Liver (tissue), 9 donors: ENCODE data around the gene PLXNB1. TPM values are rescaled to one million over a fixed set of nuclear protein-coding genes. Genes with fewer than 3 reads are reported as not detected.
"Not testable (repeated sequence)": the region's sequence is repeated elsewhere in the genome, so short reads cannot be mapped to it uniquely, and the experiment has no call there.

Source experiments
- DNase-seq: peaks from one replicate; pipeline ENCODE4 v3.0.0-alpha.2; 2017; ENCODE audit warnings: low spot score
- H3K27ac ChIP-seq, 2 donors: one replicate each; pipeline ENCODE4 v1.7.0; 2013; ENCODE audit warnings: inconsistent platforms in 2 of 2, low read length in 2 of 2, control low read depth in 1 of 2, low read depth in 1 of 2, mild to moderate bottlenecking in 1 of 2
- H3K27me3 ChIP-seq, 4 donors: one replicate each; pipeline versions ENCODE4 v1.6.1 to v1.7.0; 2013; ENCODE audit warnings: low read length in 3 of 4, inconsistent platforms in 1 of 4, mild to moderate bottlenecking in 1 of 4, moderate library complexity in 1 of 4; ENCODE audit not compliant: control insufficient read depth in 4 of 4, insufficient read depth in 4 of 4
- H3K36me3 ChIP-seq, 4 donors: one replicate each; pipeline versions ENCODE4 v1.6.1 to v1.7.0; 2013; ENCODE audit warnings: low read length in 3 of 4, mild to moderate bottlenecking in 3 of 4, low read depth in 1 of 4, moderate library complexity in 1 of 4; ENCODE audit not compliant: control insufficient read depth in 4 of 4, insufficient read depth in 3 of 4
- H3K4me1 ChIP-seq, 4 donors: one replicate each; pipeline versions ENCODE4 v1.6.1 to v1.7.0; 2013; ENCODE audit warnings: low read length in 3 of 4, mild to moderate bottlenecking in 3 of 4, moderate library complexity in 1 of 4; ENCODE audit not compliant: control insufficient read depth in 4 of 4, insufficient read depth in 4 of 4
- H3K4me3 ChIP-seq, 3 donors: one replicate each; pipeline versions ENCODE4 v1.6.1 to v1.7.0; 2013; ENCODE audit warnings: low read length in 3 of 3, control low read depth in 1 of 3, low read depth in 1 of 3, mild to moderate bottlenecking in 1 of 3
- H3K9ac ChIP-seq, 2 donors: one replicate each; pipeline ENCODE4 v1.7.0; 2013; ENCODE audit warnings: low read length in 2 of 2, mild to moderate bottlenecking in 2 of 2, moderate library complexity in 2 of 2, control low read depth in 1 of 2, low read depth in 1 of 2
- H3K9me3 ChIP-seq, 4 donors: one replicate each; pipeline versions ENCODE4 v1.6.1 to v1.7.0; 2013; ENCODE audit warnings: low read length in 3 of 4; ENCODE audit not compliant: control insufficient read depth in 4 of 4
- EGR1 ChIP-seq, 2 donors: IDR thresholded peaks; 2 replicates each; pipeline ENCODE4 v1.6.1; 2016 to 2018; ENCODE audit warnings: antibody characterized with exemption in 2 of 2, low read depth in 2 of 2
- FOXA1 ChIP-seq: IDR thresholded peaks from 2 replicates; pipeline ENCODE4 v1.6.1; 2016; ENCODE audit warnings: antibody characterized with exemption
- FOXA2 ChIP-seq: IDR thresholded peaks from 2 replicates; pipeline ENCODE4 v1.6.1; 2016; ENCODE audit warnings: antibody characterized with exemption
- GABPA ChIP-seq, 2 donors: IDR thresholded peaks in 1 of 2; conservative IDR thresholded peaks in 1 of 2; 2 replicates each; pipeline ENCODE4 v1.6.1; 2016; ENCODE audit warnings: antibody characterized with exemption in 2 of 2, mild to moderate bottlenecking in 1 of 2, moderate library complexity in 1 of 2
- HNF4A ChIP-seq, 2 donors: conservative IDR thresholded peaks; 2 replicates each; pipeline ENCODE4 v1.6.1; 2016; ENCODE audit warnings: antibody characterized with exemption in 2 of 2, mild to moderate bottlenecking in 2 of 2
- HNF4G ChIP-seq: IDR thresholded peaks from 2 replicates; pipeline ENCODE4 v1.6.1; 2016; ENCODE audit warnings: antibody characterized with exemption
- JUND ChIP-seq, 2 donors: IDR thresholded peaks; 2 replicates each; pipeline ENCODE4 v1.6.1; 2016; ENCODE audit warnings: antibody characterized with exemption in 2 of 2
- NR2F2 ChIP-seq: IDR thresholded peaks from 2 replicates; pipeline ENCODE4 v1.6.1; 2016; ENCODE audit warnings: antibody characterized with exemption
- RAD21 ChIP-seq, 2 donors: IDR thresholded peaks; 2 replicates each; pipeline ENCODE4 v1.6.1; 2016; ENCODE audit warnings: antibody characterized with exemption in 2 of 2, mild to moderate bottlenecking in 2 of 2
- RXRA ChIP-seq, 2 donors: IDR thresholded peaks; 2 replicates each; pipeline ENCODE4 v1.6.1; 2017 to 2018; ENCODE audit warnings: antibody characterized with exemption in 2 of 2, mild to moderate bottlenecking in 1 of 2
- SP1 ChIP-seq: IDR thresholded peaks from 2 replicates; pipeline ENCODE4 v1.6.1; 2018; ENCODE audit warnings: antibody characterized with exemption, mild to moderate bottlenecking
- TAF1 ChIP-seq: conservative IDR thresholded peaks from 2 replicates; pipeline ENCODE4 v1.6.1; 2016; ENCODE audit warnings: antibody characterized with exemption, mild to moderate bottlenecking
- YY1 ChIP-seq: IDR thresholded peaks from 2 replicates; pipeline ENCODE4 v1.6.1; 2016; ENCODE audit warnings: antibody characterized with exemption, mild to moderate bottlenecking
- WGBS: extraction: QIAGEN DNeasy Blood & Tissue Kit; methylation state at CpG from one replicate; pipeline ENCODE4 v1.1.7; 2013; 5-methylcytosine and 5-hydroxymethylcytosine counted together
- polyA plus RNA-seq, 2 donors: library from polyadenylated mRNA; stranded (reverse) in 1 of 2; unstranded in 1 of 2; fragments of 200-250 nt in 1 of 2; fragments of >200 nt in 1 of 2; fragmentation: Nextera tagmentation in 1 of 2; extraction: Ambion mirVana in 1 of 2; gene quantifications; one replicate each; pipeline versions ENCODE4 v1.2.1 to v1.2.3, GENCODE V29; 2013 to 2015
- total RNA-seq, 2 donors: library from RNA; depleted of rRNA; stranded (reverse); fragments of >200 nt; gene quantifications; one replicate each; pipeline ENCODE4 v1.2.3, GENCODE V29; 2014
- TF ChIP-seq, protein P1 (sequence below): IDR thresholded peaks from 2 replicates; pipeline ENCODE4 v1.6.1; 2016; ENCODE audit warnings: antibody characterized with exemption
- TF ChIP-seq, protein P2 (sequence below): IDR thresholded peaks from 2 replicates; pipeline ENCODE4 v1.6.1; 2016; ENCODE audit warnings: antibody characterized with exemption, mild to moderate bottlenecking
- TF ChIP-seq, protein P3 (sequence below): IDR thresholded peaks from 2 replicates; pipeline ENCODE4 v1.6.1; 2016; ENCODE audit warnings: antibody characterized with exemption
- TF ChIP-seq, protein P4 (sequence below): IDR thresholded peaks from 2 replicates; pipeline ENCODE4 v1.6.1; 2016; ENCODE audit warnings: antibody characterized with exemption
- TF ChIP-seq, protein P5 (sequence below): fragments of 150-350 bp; IDR thresholded peaks from 2 replicates; pipeline ENCODE4 v1.5.1; 2017; ENCODE audit warnings: improper control_type of control experiment, low read depth, low read length; ENCODE audit not compliant: missing input control
- donor health status: healthy.
- donor health status: healthy.
- donor health status: healthy.
- donor health status: healthy.
- donor health status: healthy.

The PLXNB1 gene
- total and polyA plus RNA-seq, 4 donors: 38.1 to 204 (median 72.9) TPM

DNA sequence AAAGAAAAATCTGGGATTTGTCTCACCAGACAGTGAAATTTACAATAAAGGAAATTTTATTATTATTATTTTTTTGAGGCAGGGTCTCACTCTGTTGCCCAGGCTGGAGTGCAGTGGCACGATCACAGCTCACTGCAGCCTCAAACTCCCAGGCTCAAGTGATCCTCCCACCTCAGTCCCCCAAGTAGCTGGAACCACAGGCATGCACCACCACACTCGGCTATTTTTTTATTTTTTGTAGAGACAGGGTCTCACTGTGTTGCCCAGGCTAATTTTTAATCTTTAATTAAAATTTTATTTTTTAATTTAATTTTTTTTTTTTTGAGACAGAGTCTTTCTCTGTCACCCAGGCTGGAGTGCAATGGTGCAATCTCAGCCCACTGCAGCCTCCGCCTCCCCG is 44.1 kb upstream of the PLXNB1 start:
- not testable (repeated sequence) for H3K4me3 ChIP-seq, H3K27me3 ChIP-seq, DNase-seq, H3K9ac ChIP-seq, H3K36me3 ChIP-seq, H3K9me3 ChIP-seq, H3K27ac ChIP-seq
- peaks cover 15 to 33% (median 28%) of the 10 kb centered on the region in 4 donors for H3K4me1 ChIP-seq
- WGBS: 96% methylated on average over 4 of the region's 4 CpGs

DNA sequence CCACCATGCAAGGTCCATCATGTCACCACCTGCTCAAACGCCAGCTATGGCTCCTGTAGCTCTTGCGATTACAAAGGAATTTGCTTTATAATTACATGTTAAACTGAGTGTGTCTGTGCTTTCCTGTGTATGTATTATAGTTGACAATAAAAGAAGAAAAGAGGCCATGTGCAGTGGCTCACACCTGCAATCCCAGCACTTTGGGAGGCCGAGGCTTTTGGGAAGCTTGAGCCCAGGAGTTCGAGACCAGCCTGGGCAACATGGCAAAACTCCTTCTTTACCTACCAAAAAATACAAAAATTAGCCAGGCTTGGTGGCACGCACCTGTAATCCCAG is 43.7 kb upstream of the PLXNB1 start:
- Histone ChIP-seq H3K36me3 (peaks cover 0 to 5% (median 0%) of the 10 kb centered on the region in 4 donors), H3K27me3 (no peaks in the 10 kb centered on the region), H3K4me3 (no peak overlapping the region), H3K27ac (peak overlapping the region; percentile 92 to 98), H3K4me1 (peaks cover 18 to 37% (median 33%) of the 10 kb centered on the region in 4 donors), H3K9ac (no peak overlapping the region), H3K9me3 (no peaks in the 10 kb centered on the region)
- 75% methylated on average over 5 of the region's 5 CpGs for WGBS
- TF ChIP-seq, protein P1, sequence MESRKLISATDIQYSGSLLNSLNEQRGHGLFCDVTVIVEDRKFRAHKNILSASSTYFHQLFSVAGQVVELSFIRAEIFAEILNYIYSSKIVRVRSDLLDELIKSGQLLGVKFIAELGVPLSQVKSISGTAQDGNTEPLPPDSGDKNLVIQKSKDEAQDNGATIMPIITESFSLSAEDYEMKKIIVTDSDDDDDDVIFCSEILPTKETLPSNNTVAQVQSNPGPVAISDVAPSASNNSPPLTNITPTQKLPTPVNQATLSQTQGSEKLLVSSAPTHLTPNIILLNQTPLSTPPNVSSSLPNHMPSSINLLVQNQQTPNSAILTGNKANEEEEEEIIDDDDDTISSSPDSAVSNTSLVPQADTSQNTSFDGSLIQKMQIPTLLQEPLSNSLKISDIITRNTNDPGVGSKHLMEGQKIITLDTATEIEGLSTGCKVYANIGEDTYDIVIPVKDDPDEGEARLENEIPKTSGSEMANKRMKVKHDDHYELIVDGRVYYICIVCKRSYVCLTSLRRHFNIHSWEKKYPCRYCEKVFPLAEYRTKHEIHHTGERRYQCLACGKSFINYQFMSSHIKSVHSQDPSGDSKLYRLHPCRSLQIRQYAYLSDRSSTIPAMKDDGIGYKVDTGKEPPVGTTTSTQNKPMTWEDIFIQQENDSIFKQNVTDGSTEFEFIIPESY: no peak
- DNase-seq: no peak

DNA sequence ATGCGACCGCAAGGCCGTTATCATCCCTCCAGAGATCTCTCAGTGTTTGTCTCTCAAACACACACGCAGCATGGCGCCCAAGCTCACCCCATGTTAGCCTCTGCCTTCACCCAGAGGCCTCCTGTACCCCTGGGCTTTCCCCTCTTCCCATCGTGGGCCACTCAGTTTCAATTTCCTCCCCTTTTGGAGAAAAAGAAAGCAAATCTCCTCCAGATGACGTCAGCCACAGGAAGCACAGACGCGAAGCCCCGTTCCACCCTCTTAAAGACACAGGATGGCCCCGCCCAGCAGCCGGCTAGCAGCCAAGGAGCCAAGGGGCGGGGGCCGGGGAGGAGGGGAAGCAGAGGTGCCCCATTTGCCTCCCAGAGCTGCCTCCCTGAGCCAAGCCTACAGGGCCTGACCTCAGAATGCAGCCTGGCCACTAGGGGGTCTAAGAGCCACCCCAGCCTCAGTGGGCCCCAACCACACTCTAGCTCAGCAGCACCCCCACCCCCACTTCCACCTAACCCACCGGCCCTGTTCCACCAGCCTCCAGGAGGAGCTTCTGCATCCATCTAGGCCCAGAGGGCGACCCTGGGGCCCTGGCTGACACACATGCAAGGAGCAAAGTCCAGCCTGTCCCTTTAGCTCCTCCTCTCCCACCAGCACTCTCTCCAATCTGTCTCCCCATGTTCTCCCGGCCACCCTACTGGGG is 43.2 kb upstream of the PLXNB1 start:
- peak overlapping the region; percentile 66 to 89 (median 88) for H3K4me3 ChIP-seq
- peak overlapping the region; percentile 65 to 97 for H3K9ac ChIP-seq
- 3% methylated on average over 17 of the region's 17 CpGs for WGBS
- peak; percentile 66 for TF ChIP-seq YY1
- peak in 1 of 2 donors; percentile 37 for TF ChIP-seq RAD21 (IDR thresholded peaks at IDR 0.05)
- TF ChIP-seq, protein P2, sequence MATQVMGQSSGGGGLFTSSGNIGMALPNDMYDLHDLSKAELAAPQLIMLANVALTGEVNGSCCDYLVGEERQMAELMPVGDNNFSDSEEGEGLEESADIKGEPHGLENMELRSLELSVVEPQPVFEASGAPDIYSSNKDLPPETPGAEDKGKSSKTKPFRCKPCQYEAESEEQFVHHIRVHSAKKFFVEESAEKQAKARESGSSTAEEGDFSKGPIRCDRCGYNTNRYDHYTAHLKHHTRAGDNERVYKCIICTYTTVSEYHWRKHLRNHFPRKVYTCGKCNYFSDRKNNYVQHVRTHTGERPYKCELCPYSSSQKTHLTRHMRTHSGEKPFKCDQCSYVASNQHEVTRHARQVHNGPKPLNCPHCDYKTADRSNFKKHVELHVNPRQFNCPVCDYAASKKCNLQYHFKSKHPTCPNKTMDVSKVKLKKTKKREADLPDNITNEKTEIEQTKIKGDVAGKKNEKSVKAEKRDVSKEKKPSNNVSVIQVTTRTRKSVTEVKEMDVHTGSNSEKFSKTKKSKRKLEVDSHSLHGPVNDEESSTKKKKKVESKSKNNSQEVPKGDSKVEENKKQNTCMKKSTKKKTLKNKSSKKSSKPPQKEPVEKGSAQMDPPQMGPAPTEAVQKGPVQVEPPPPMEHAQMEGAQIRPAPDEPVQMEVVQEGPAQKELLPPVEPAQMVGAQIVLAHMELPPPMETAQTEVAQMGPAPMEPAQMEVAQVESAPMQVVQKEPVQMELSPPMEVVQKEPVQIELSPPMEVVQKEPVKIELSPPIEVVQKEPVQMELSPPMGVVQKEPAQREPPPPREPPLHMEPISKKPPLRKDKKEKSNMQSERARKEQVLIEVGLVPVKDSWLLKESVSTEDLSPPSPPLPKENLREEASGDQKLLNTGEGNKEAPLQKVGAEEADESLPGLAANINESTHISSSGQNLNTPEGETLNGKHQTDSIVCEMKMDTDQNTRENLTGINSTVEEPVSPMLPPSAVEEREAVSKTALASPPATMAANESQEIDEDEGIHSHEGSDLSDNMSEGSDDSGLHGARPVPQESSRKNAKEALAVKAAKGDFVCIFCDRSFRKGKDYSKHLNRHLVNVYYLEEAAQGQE: peak; percentile 17
- TF ChIP-seq, protein P1: peak; percentile 39
- TF ChIP-seq EGR1 (IDR thresholded peaks at IDR 0.05; ENCODE audit: low read depth in 2 of 2): no peak
- no peak for TF ChIP-seq FOXA2
- peak; percentile 58 to 66 for TF ChIP-seq RXRA (IDR thresholded peaks at IDR 0.05)
- peak; percentile 92 to 96 for TF ChIP-seq JUND (IDR thresholded peaks at IDR 0.05)
- TF ChIP-seq, protein P3, sequence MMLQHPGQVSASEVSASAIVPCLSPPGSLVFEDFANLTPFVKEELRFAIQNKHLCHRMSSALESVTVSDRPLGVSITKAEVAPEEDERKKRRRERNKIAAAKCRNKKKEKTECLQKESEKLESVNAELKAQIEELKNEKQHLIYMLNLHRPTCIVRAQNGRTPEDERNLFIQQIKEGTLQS: peak; percentile 55
- peak; percentile 97 for TF ChIP-seq SP1
- peak; percentile 67 for TF ChIP-seq TAF1
- TF ChIP-seq, protein P4, sequence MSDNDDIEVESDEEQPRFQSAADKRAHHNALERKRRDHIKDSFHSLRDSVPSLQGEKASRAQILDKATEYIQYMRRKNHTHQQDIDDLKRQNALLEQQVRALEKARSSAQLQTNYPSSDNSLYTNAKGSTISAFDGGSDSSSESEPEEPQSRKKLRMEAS: peak; percentile 41
- peak; percentile 53 for TF ChIP-seq NR2F2
- TF ChIP-seq HNF4A (conservative IDR thresholded peaks at IDR 0.05): peak; percentile 94
- no peak for TF ChIP-seq FOXA1
- peak; percentile 94 for TF ChIP-seq HNF4G
- TF ChIP-seq, protein P5, sequence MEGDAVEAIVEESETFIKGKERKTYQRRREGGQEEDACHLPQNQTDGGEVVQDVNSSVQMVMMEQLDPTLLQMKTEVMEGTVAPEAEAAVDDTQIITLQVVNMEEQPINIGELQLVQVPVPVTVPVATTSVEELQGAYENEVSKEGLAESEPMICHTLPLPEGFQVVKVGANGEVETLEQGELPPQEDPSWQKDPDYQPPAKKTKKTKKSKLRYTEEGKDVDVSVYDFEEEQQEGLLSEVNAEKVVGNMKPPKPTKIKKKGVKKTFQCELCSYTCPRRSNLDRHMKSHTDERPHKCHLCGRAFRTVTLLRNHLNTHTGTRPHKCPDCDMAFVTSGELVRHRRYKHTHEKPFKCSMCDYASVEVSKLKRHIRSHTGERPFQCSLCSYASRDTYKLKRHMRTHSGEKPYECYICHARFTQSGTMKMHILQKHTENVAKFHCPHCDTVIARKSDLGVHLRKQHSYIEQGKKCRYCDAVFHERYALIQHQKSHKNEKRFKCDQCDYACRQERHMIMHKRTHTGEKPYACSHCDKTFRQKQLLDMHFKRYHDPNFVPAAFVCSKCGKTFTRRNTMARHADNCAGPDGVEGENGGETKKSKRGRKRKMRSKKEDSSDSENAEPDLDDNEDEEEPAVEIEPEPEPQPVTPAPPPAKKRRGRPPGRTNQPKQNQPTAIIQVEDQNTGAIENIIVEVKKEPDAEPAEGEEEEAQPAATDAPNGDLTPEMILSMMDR: no peak
- peak in 1 of 2 donors; percentile 74 for TF ChIP-seq GABPA (IDR thresholded peaks at IDR 0.05 in 1 of 2, conservative IDR thresholded peaks at IDR 0.05 in 1 of 2)
- peaks cover 0 to 5% (median 0%) of the 10 kb centered on the region in 4 donors for H3K36me3 ChIP-seq
- H3K4me1 ChIP-seq: peaks cover 20 to 43% (median 38%) of the 10 kb centered on the region in 4 donors
- H3K27ac ChIP-seq: peak overlapping the region; percentile 92 to 98
- H3K9me3 ChIP-seq: no peaks in the 10 kb centered on the region
- peak; percentile 94 for DNase-seq
- no peaks in the 10 kb centered on the region for H3K27me3 ChIP-seq
